Neuronal stem cell (in vitro differentiated cells): ENCODE data around the gene TAF1C.

Experiments used
- DNase-seq: peaks from one replicate; pipeline ENCODE4 v3.0.0-alpha.2; 2013; ENCODE audit warnings: low spot score
- H2AFZ ChIP-seq: one replicate; pipeline ENCODE4 v1.6.1; 2013; ENCODE audit warnings: mild to moderate bottlenecking, low read length, inconsistent platforms
- H2AK5ac ChIP-seq: 2 replicates; pipeline ENCODE4 v1.6.1; 2013; ENCODE audit warnings: low read depth, mild to moderate bottlenecking, inconsistent platforms, low read length, moderate library complexity, mixed read lengths
- H2BK120ac ChIP-seq: 2 replicates; pipeline ENCODE4 v1.6.1; 2013; ENCODE audit warnings: low read depth, mild to moderate bottlenecking, inconsistent platforms, low read length, moderate library complexity, mixed read lengths
- H2BK12ac ChIP-seq: one replicate; pipeline ENCODE4 v1.6.1; 2013; ENCODE audit warnings: low read length, inconsistent platforms
- H2BK15ac ChIP-seq: 2 replicates; pipeline ENCODE4 v1.6.1; 2013; ENCODE audit warnings: mild to moderate bottlenecking, low read length, inconsistent platforms, mixed read lengths
- H2BK5ac ChIP-seq: one replicate; pipeline ENCODE4 v1.6.1; 2013; ENCODE audit warnings: inconsistent platforms, mild to moderate bottlenecking, low read length, moderate library complexity
- H3K14ac ChIP-seq: one replicate; pipeline ENCODE4 v1.6.1; 2013; ENCODE audit warnings: low read length, inconsistent platforms
- H3K18ac ChIP-seq: 2 replicates; pipeline ENCODE4 v1.6.1; 2013; ENCODE audit warnings: low read length, inconsistent platforms
- H3K23ac ChIP-seq: 2 replicates; pipeline ENCODE4 v1.6.1; 2013; ENCODE audit warnings: low read depth, mild to moderate bottlenecking, mixed read lengths, low read length, inconsistent platforms; ENCODE audit not compliant: poor library complexity
- H3K27ac ChIP-seq: replicated peaks from 3 replicates; pipeline ENCODE4 v1.5.1; 2013; ENCODE audit warnings: low read length, inconsistent platforms
- H3K27me3 ChIP-seq, 3 experiments: 2 replicates each; pipeline ENCODE4 v1.6.1; 2013; ENCODE audit warnings: low read length in 3 of 3, mild to moderate bottlenecking in 2 of 3, inconsistent platforms in 1 of 3, low read depth in 1 of 3, mixed read lengths in 1 of 3, moderate library complexity in 1 of 3; ENCODE audit not compliant: control insufficient read depth in 3 of 3, insufficient read depth in 3 of 3
- H3K36me3 ChIP-seq, 2 donors: replicated peaks in 1 of 2; 2 replicates each; pipeline ENCODE4 v1.6.1; 2013; ENCODE audit warnings: low read length in 2 of 2; ENCODE audit not compliant: control insufficient read depth in 2 of 2, insufficient read depth in 2 of 2
- H3K4ac ChIP-seq: 2 replicates; pipeline ENCODE4 v1.6.1; 2013; ENCODE audit warnings: inconsistent platforms, mild to moderate bottlenecking, low read length, moderate library complexity
- H3K4me1 ChIP-seq, 2 donors: 1 replicate in 1 of 2; 2 replicates in 1 of 2; pipeline ENCODE4 v1.6.1; 2013; ENCODE audit warnings: low read length in 2 of 2, low read depth in 1 of 2; ENCODE audit not compliant: control insufficient read depth in 2 of 2, insufficient read depth in 1 of 2
- H3K4me2 ChIP-seq: one replicate; pipeline ENCODE4 v1.6.1; 2013; ENCODE audit warnings: mild to moderate bottlenecking, low read length, inconsistent platforms; ENCODE audit not compliant: insufficient read depth, poor library complexity, severe bottlenecking
- H3K4me3 ChIP-seq, 2 donors: 2 replicates each; pipeline ENCODE4 v1.5.1; 2013; ENCODE audit warnings: low read length in 2 of 2, mild to moderate bottlenecking in 2 of 2, inconsistent platforms in 1 of 2, moderate library complexity in 1 of 2
- H3K79me1 ChIP-seq: one replicate; pipeline ENCODE4 v1.6.1; 2013; ENCODE audit warnings: low read depth, mild to moderate bottlenecking, inconsistent platforms, low read length, moderate library complexity
- H3K9ac ChIP-seq: one replicate; pipeline ENCODE4 v1.6.1; 2013; ENCODE audit warnings: mild to moderate bottlenecking, low read depth, low read length, inconsistent platforms; ENCODE audit not compliant: poor library complexity
- H3K9me3 ChIP-seq, 2 donors: replicated peaks in 1 of 2; 2 replicates each; pipeline versions ENCODE3 to v1.6.1; 2013; ENCODE audit warnings: low read length in 2 of 2, mild to moderate bottlenecking in 2 of 2, inconsistent platforms in 1 of 2, low read depth in 1 of 2, mixed read lengths in 1 of 2, moderate library complexity in 1 of 2; ENCODE audit not compliant: control insufficient read depth in 2 of 2, insufficient read depth in 1 of 2
- H4K8ac ChIP-seq: one replicate; pipeline ENCODE4 v1.6.1; 2013; ENCODE audit warnings: low read depth, mild to moderate bottlenecking, inconsistent platforms, low read length, moderate library complexity
- H4K91ac ChIP-seq: one replicate; pipeline ENCODE4 v1.6.1; 2013; ENCODE audit warnings: low read length, low read depth, mild to moderate bottlenecking, inconsistent platforms; ENCODE audit not compliant: poor library complexity
- WGBS, 2 donors: extraction: QIAGEN DNeasy Blood & Tissue Kit; methylation state at CpG; one replicate each; pipeline ENCODE4 v1.1.7; 2013; ENCODE audit warnings: missing lambda C conversion rate in 2 of 2, mixed read lengths in 1 of 2; ENCODE audit not compliant: insufficient read length in 2 of 2, insufficient replicate concordance in 1 of 2; ENCODE audit errors: extremely low coverage in 2 of 2; 5-methylcytosine and 5-hydroxymethylcytosine counted together

Gene TAF1C

DNA sequence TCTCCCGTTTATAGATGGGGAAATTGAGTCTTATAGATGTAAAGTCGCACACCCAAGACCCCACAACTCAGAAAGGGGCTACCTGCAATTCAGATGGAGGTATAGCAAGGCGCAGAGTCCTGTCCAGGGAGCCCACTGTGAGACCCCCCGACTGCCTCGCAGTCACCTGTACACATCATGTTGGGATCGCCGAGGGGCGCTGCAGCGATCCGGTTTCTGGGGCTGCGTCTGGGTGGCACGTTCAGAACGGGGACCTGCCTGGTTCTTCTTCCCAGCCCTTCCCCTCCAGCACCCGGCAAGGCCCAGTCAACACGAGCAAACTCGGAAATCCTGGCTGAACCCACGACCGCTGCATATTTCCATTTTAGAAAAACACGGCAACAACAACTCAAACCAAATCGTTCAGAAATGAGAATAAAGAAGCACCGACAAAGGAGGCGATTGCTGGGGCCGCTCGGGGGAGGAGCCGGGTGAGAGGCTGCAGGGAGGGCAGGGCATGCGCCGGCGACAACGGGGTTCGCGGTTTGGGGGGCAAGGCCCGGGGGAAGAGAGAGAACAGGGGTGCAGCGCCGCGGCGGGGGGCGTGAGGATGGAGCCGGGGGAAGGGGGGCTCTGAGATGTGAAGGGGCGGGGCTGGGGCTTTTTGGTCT lies 42.5 kb downstream of the TAF1C start:
- no peak overlapping the region for H2BK120ac ChIP-seq
- WGBS, 2 donors, result no CpG with 5 or more reads among the region's 39 CpGs
- peak overlapping the region; percentile 87 to 94 for H3K4me3 ChIP-seq
- H4K8ac ChIP-seq, result no peak overlapping the region
- H3K79me1 ChIP-seq, result peaks cover 4% of the 10 kb centered on the region
- no peak overlapping the region for H2BK12ac ChIP-seq
- no peak overlapping the region for H4K91ac ChIP-seq
- H3K27ac ChIP-seq, result peak overlapping the region; percentile 82
- peak overlapping the region; percentile 87 for H3K23ac ChIP-seq
- DNase-seq, result no peak
- H2BK5ac ChIP-seq, result no peak overlapping the region
- no peak overlapping the region for H2AK5ac ChIP-seq
- peak overlapping the region; percentile 99 for H2AFZ ChIP-seq
- H3K27me3 ChIP-seq, result peaks cover 0 to 16% (median 4%) of the 10 kb centered on the region in 3 experiments
- H3K36me3 ChIP-seq, result peaks cover 0 to 9% of the 10 kb centered on the region in 2 donors
- no peak overlapping the region for H2BK15ac ChIP-seq
- H3K4ac ChIP-seq, result no peak overlapping the region
- peak overlapping the region; percentile 89 for H3K18ac ChIP-seq
- H3K4me2 ChIP-seq, result peak overlapping the region; percentile 80
- H3K9me3 ChIP-seq, result peaks cover 2 to 14% of the 10 kb centered on the region in 2 donors
- H3K14ac ChIP-seq, result peak overlapping the region; percentile 39
- peak overlapping the region; percentile 75 for H3K9ac ChIP-seq
- H3K4me1 ChIP-seq, result peaks cover 2 to 6% of the 10 kb centered on the region in 2 donors

DNA sequence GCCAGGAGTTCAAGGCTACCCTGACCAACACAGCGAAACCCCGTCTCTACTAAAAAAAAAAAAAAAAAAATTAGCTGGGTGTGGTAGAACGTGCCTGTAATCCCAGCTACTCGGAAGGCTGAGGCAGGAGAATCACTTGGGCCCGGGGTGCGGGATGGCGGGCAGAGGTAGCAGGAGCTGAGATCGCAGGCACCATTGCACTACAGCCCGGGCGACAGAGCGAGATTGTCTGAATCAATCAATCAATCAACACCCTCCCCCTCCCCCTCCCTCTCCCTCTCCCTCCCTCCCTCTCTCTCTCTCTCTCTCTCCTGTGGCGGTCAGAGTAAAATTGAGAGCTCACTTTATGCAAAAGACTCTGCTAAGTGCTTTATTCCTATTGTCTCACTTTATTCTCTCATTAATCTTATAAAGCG lies 43.1 kb downstream of the TAF1C start:
- Histone ChIP-seq H3K79me1 (peaks cover 4% of the 10 kb centered on the region), H2BK5ac (no peak overlapping the region), H4K91ac (no peak overlapping the region), H3K14ac (no peak overlapping the region), H3K36me3 (peaks cover 0 to 9% of the 10 kb centered on the region in 2 donors), H2AFZ (peak overlapping the region; percentile 99), H3K23ac (no peak overlapping the region), H2BK12ac (no peak overlapping the region), H3K27ac (no peak overlapping the region), H3K4me1 (peaks cover 7 to 12% of the 10 kb centered on the region in 2 donors), H2AK5ac (no peak overlapping the region), H3K27me3 (peaks cover 0 to 16% (median 4%) of the 10 kb centered on the region in 3 experiments), H3K9me3 (peaks cover 2 to 14% of the 10 kb centered on the region in 2 donors), H4K8ac (no peak overlapping the region), H3K18ac (no peak overlapping the region), H3K4ac (no peak overlapping the region), H2BK120ac (no peak overlapping the region), H3K4me3 (peak overlapping the region; percentile 87 to 94), H3K9ac (no peak overlapping the region), H3K4me2 (peak overlapping the region; percentile 80), H2BK15ac (no peak overlapping the region)
- WGBS, 2 donors, result no CpG with 5 or more reads among the region's 13 CpGs
- no peak for DNase-seq

DNA sequence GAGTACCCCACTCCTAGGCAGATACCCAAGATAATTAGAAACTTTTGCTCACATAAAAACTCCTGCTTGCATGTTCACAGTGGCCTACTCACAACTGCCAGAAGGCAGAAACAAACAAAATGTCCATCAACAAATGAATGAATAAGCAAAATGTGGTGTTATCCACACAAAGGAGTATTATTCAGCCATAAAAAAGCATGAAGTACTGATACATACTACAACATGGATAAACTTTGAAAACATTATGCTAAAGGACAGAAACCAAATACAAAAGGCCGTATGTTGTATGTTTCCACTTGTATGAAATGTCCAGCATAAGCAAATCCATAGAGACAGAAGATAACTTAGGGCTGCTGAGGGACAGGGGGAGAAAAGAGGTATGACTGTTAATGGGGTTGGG lies 43.8 kb downstream of the TAF1C start:
- Histone ChIP-seq H3K14ac (no peak overlapping the region), H3K18ac (no peak overlapping the region), H3K36me3 (peaks cover 0 to 9% of the 10 kb centered on the region in 2 donors), H2BK5ac (no peak overlapping the region), H3K27me3 (peaks cover 0 to 10% (median 4%) of the 10 kb centered on the region in 3 experiments), H4K91ac (no peak overlapping the region), H2AK5ac (no peak overlapping the region), H4K8ac (no peak overlapping the region), H3K4me1 (peaks cover 7 to 16% of the 10 kb centered on the region in 2 donors), H2BK12ac (no peak overlapping the region), H3K4me3 (peak overlapping the region in 1 of 2 donors; percentile 7), H3K4ac (no peak overlapping the region), H3K27ac (no peak overlapping the region), H3K23ac (no peak overlapping the region), H2BK120ac (no peak overlapping the region), H3K4me2 (no peak overlapping the region), H3K9ac (no peak overlapping the region), H2AFZ (no peak overlapping the region), H2BK15ac (no peak overlapping the region), H3K9me3 (peaks cover 2 to 14% of the 10 kb centered on the region in 2 donors), H3K79me1 (peaks cover 4% of the 10 kb centered on the region)
- DNase-seq, result no peak
- no CpG with 5 or more reads among the region's 1 CpG for WGBS, 2 donors

DNA sequence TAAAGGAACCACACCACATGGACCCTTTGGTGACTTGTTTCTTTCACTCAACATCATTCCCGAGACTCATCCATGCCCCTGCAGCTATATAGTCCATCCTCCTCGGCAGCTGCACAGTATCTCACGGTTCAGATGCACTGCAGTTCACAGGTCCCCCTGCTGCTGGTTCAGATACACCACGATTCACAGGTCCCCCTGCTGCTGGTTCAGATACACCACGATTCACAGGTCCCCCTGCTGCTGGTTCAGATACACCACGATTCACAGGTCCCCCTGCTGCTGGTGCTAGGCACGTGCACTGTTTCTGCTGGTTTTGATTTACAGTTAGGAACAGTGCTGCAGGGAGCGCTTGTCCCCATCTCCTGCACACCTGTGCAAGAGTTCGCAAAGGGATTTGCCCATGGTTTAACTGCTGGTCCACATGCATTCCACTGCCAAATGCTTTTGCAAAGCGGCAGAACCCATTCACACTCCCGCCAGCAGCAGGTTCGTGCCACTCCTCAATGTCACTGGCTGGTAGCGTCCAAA lies 45.6 kb downstream of the TAF1C start:
- no peak overlapping the region for H4K91ac ChIP-seq
- H3K9me3 ChIP-seq, result peaks cover 2 to 14% of the 10 kb centered on the region in 2 donors
- H3K23ac ChIP-seq, result no peak overlapping the region
- no peak overlapping the region for H4K8ac ChIP-seq
- H3K27me3 ChIP-seq, result peaks cover 0 to 3% (median 3%) of the 10 kb centered on the region in 3 experiments
- H3K14ac ChIP-seq, result no peak overlapping the region
- no peak for DNase-seq
- no peak overlapping the region for H3K18ac ChIP-seq
- no peak overlapping the region for H3K4ac ChIP-seq
- H2BK5ac ChIP-seq, result no peak overlapping the region
- H2AFZ ChIP-seq, result no peak overlapping the region
- H3K36me3 ChIP-seq, result peaks cover 0 to 13% of the 10 kb centered on the region in 2 donors
- H3K4me1 ChIP-seq, result peaks cover 14 to 24% of the 10 kb centered on the region in 2 donors
- no peak overlapping the region for H2BK15ac ChIP-seq
- H3K27ac ChIP-seq, result no peak overlapping the region
- no peak overlapping the region for H3K4me2 ChIP-seq
- no peak overlapping the region for H3K9ac ChIP-seq
- peaks cover 7% of the 10 kb centered on the region for H3K79me1 ChIP-seq
- H2BK12ac ChIP-seq, result no peak overlapping the region
- no peak overlapping the region for H2BK120ac ChIP-seq
- no peak overlapping the region for H2AK5ac ChIP-seq
- no CpG with 5 or more reads among the region's 13 CpGs for WGBS, 2 donors
- no peak overlapping the region for H3K4me3 ChIP-seq
